Tibial artery (tissue), 4 donors: ENCODE data around the gene CRYL1.

ENCODE experiments used
- DNase-seq, 2 donors: peaks; one replicate each; pipeline ENCODE4 v3.0.0-alpha.2; 2019
- H3K27ac ChIP-seq, 2 donors: fragments of 200-600 bp; sonication (generic) in 1 of 2; 1 replicate in 1 of 2; 2 replicates in 1 of 2; pipeline ENCODE4 v1.5.1; 2018 to 2019; ENCODE audit warnings: mild to moderate bottlenecking in 1 of 2
- H3K27me3 ChIP-seq, 2 donors: fragments of 200-600 bp; sonication (generic) in 1 of 2; one replicate each; pipeline versions ENCODE4 v1.5.1 to v1.6.0; 2016 to 2019
- H3K36me3 ChIP-seq, 3 donors: fragments of 200-600 bp; sonication (generic) in 2 of 3; one replicate each; pipeline ENCODE4 v1.5.1; 2016 to 2019; ENCODE audit warnings: mild to moderate bottlenecking in 2 of 3
- H3K4me1 ChIP-seq, 4 donors: fragments of 200-600 bp; sonication (generic) in 2 of 4; 1 replicate in 3 of 4; 2 replicates in 1 of 4; pipeline ENCODE4 v1.5.1; 2016 to 2019
- H3K4me3 ChIP-seq, 2 donors: fragments of 200-600 bp; sonication (generic) in 1 of 2; 1 replicate in 1 of 2; 2 replicates in 1 of 2; pipeline ENCODE4 v1.5.1; 2018 to 2019; ENCODE audit warnings: mild to moderate bottlenecking in 2 of 2
- H3K9me3 ChIP-seq, 3 donors: fragments of 200-600 bp; sonication (generic) in 1 of 3; one replicate each; pipeline ENCODE4 v1.5.1; 2016 to 2019
- intact Hi-C: fragments of 100-400 bp; cut with DNase I; formaldehyde crosslinking; loops from one replicate; pipeline ENCODE4 v1.15.0; 2023; ENCODE audit warnings: low total_unique reads
- TF ChIP-seq, protein P1 (sequence below), 2 experiments: fragments of 200-600 bp in 1 of 2; fragments of 450-650 bp in 1 of 2; IDR thresholded peaks; one replicate each; pipeline ENCODE4 v1.5.1; 2017 to 2019; ENCODE audit warnings: antibody characterized with exemption in 2 of 2, mild to moderate bottlenecking in 1 of 2, moderate library complexity in 1 of 2

Gene CRYL1

DNA sequence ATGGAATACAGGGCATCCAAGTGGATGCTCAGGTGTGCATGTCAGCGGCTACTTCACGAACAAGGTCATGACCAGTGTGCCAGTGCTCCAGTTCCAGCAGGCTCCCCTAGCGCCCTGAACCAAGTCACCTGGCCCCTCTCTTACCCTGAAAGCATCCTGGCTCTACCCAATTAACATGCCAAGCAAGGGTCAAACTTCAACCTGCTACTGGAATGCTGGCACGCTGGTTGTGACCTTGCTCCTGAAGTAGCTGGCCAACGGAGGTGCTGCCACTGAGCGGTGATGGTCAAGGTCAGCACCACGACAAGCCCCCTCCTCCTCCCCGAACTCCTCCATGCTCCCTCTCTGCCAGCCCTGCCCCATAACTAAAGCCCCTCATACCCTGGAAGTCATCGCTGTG lies 96.0 kb downstream of the CRYL1 start:
- Histone ChIP-seq H3K27me3 (no peaks in the 10 kb centered on the region), H3K4me3 (no peak overlapping the region), H3K4me1 (no peaks in the 10 kb centered on the region), H3K27ac (no peak overlapping the region), H3K36me3 (peaks cover 12 to 23% (median 18%) of the 10 kb centered on the region in 3 donors), H3K9me3 (no peaks in the 10 kb centered on the region)
- intact Hi-C loops: no loop called here
- TF ChIP-seq, protein P1, sequence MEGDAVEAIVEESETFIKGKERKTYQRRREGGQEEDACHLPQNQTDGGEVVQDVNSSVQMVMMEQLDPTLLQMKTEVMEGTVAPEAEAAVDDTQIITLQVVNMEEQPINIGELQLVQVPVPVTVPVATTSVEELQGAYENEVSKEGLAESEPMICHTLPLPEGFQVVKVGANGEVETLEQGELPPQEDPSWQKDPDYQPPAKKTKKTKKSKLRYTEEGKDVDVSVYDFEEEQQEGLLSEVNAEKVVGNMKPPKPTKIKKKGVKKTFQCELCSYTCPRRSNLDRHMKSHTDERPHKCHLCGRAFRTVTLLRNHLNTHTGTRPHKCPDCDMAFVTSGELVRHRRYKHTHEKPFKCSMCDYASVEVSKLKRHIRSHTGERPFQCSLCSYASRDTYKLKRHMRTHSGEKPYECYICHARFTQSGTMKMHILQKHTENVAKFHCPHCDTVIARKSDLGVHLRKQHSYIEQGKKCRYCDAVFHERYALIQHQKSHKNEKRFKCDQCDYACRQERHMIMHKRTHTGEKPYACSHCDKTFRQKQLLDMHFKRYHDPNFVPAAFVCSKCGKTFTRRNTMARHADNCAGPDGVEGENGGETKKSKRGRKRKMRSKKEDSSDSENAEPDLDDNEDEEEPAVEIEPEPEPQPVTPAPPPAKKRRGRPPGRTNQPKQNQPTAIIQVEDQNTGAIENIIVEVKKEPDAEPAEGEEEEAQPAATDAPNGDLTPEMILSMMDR (IDR thresholded peaks at IDR 0.05): no peak
- DNase-seq: no peak

GRCh38 chr13:20428666-20429644 lies 96.7 kb downstream of the CRYL1 start:
- intact Hi-C loops: no loop called here
- H3K27ac ChIP-seq: no peak overlapping the region
- peaks cover 12 to 23% (median 18%) of the 10 kb centered on the region in 3 donors for H3K36me3 ChIP-seq
- TF ChIP-seq, protein P1 (IDR thresholded peaks at IDR 0.05): no peak
- H3K4me1 ChIP-seq: no peaks in the 10 kb centered on the region
- H3K9me3 ChIP-seq: no peaks in the 10 kb centered on the region
- no peak overlapping the region for H3K4me3 ChIP-seq
- no peak for DNase-seq
- H3K27me3 ChIP-seq: no peaks in the 10 kb centered on the region

- H3K4me1 ChIP-seq: no peaks in the 10 kb centered on the region
- peaks cover 11 to 23% (median 15%) of the 10 kb centered on the region in 3 donors for H3K36me3 ChIP-seq
- no peaks in the 10 kb centered on the region for H3K9me3 ChIP-seq
- TF ChIP-seq, protein P1 (IDR thresholded peaks at IDR 0.05): no peak
- no peak for DNase-seq
- no peak overlapping the region for H3K4me3 ChIP-seq
- H3K27ac ChIP-seq: no peak overlapping the region
- intact Hi-C loops: no loop called here
- H3K27me3 ChIP-seq: no peaks in the 10 kb centered on the region
These were observed 98.8 kb downstream of the CRYL1 start for GRCh38 chr13:20426766-20427448.

DNA sequence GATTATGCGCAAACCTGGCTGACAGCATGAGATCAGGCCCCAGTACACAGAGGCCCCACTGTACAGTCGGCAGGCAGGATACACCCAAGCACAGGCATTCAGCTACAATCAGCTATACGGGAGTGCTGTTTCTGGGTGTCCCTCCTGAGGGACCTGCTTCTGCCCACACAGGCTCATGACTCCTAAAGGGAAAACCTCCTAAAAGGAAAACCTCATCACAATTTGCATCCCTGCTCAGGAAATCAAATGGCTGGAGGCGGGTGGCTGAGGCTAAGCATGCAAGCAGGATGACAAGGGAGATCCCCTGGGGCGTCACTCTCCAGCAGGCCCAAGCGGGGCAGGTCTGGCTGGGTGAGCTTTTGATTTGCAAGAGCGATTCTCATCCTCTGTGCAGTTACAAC lies 99.8 kb downstream of the CRYL1 start:
- no peaks in the 10 kb centered on the region for H3K27me3 ChIP-seq
- no peak overlapping the region for H3K27ac ChIP-seq
- intact Hi-C loops: no loop called here
- H3K9me3 ChIP-seq: no peaks in the 10 kb centered on the region
- no peak overlapping the region for H3K4me3 ChIP-seq
- TF ChIP-seq, protein P1 (IDR thresholded peaks at IDR 0.05): no peak
- H3K4me1 ChIP-seq: peaks cover 0 to under 1% (median 0%) of the 10 kb centered on the region in 4 donors
- DNase-seq: no peak
- H3K36me3 ChIP-seq: peaks cover under 1 to 12% (median 6%) of the 10 kb centered on the region in 3 donors

GRCh38 chr13:20424949-20425348 lies 100.7 kb downstream of the CRYL1 start:
- Histone ChIP-seq H3K4me3 (no peak overlapping the region), H3K9me3 (no peaks in the 10 kb centered on the region), H3K36me3 (peaks cover 0 to 7% (median 6%) of the 10 kb centered on the region in 3 donors), H3K4me1 (peaks cover 0 to 9% (median 3%) of the 10 kb centered on the region in 4 donors), H3K27ac (no peak overlapping the region), H3K27me3 (no peaks in the 10 kb centered on the region)
- TF ChIP-seq, protein P1 (IDR thresholded peaks at IDR 0.05): no peak
- intact Hi-C loops: no loop called here
- no peak for DNase-seq
